Erythroblast (primary cell): Measurements from ENCODE around the gene WDR36.

ENCODE experiments used
- GATA1 ChIP-seq: IDR thresholded peaks from 2 replicates; pipeline ENCODE4 v1.6.1; 2011; ENCODE audit warnings: low read depth, mild to moderate bottlenecking, control low read depth, low read length, moderate library complexity
- POLR2A ChIP-seq: IDR thresholded peaks from 2 replicates; pipeline ENCODE4 v1.6.1; 2011; ENCODE audit warnings: mild to moderate bottlenecking, low read length

- TF ChIP-seq POLR2A (no peak), GATA1 (no peak)
These were observed 3.8 kb downstream of the WDR36 start for GRCh38 chr5:111095982-111096381.
